HepG2 (cell line): Measurements from ENCODE around the gene OBSL1. TPM values are rescaled to one million over a fixed set of nuclear protein-coding genes. Genes with fewer than 3 reads are reported as not detected.
A peak's percentile ranks its signal among the peaks of the same experiment; 100 is the strongest.

ENCODE experiments used
- BORCS8-MEF2B ChIP-seq: sonication (generic); formaldehyde crosslinking; IDR thresholded peaks from 2 replicates; pipeline ENCODE4 v1.8.0; 2022; ENCODE audit warnings: mild to moderate bottlenecking, missing genetic modification reagents
- DPF2 ChIP-seq: sonication (generic); formaldehyde crosslinking; IDR thresholded peaks from 2 replicates; pipeline ENCODE4 v1.4.0; 2020; ENCODE audit warnings: mild to moderate bottlenecking, low read depth, missing genetic modification reagents, borderline replicate concordance
- GATA4 ChIP-seq: sonication (generic); IDR thresholded peaks from 2 replicates; pipeline ENCODE4 v1.6.1; 2016; ENCODE audit warnings: antibody characterized with exemption, low read depth, borderline replicate concordance
- GTF3A ChIP-seq: sonication (generic); formaldehyde crosslinking; conservative IDR thresholded peaks from 2 replicates; pipeline ENCODE4 v1.4.0; 2020; ENCODE audit warnings: mild to moderate bottlenecking, missing genetic modification reagents
- HES4 ChIP-seq: sonication (generic); formaldehyde crosslinking; IDR thresholded peaks from 2 replicates; pipeline ENCODE4 v1.9.0; 2021; ENCODE audit warnings: mild to moderate bottlenecking, missing genetic modification reagents, borderline replicate concordance
- HMG20B ChIP-seq: conservative IDR thresholded peaks from 2 replicates; pipeline ENCODE4 v1.6.1; 2016; ENCODE audit warnings: missing genetic modification reagents, missing compliant biosample characterization
- POLR2AphosphoS2 ChIP-seq: IDR thresholded peaks from 2 replicates; pipeline ENCODE4 v1.6.1; 2011; ENCODE audit warnings: low read depth, low read length, improper control_type of control experiment
- POLR2G ChIP-seq: fragments of 200-400 bp; formaldehyde crosslinking; IDR thresholded peaks from 2 replicates; pipeline ENCODE4 v1.6.1; 2018; ENCODE audit warnings: mild to moderate bottlenecking, low read depth, low read length, moderate library complexity
- SYNCRIP ChIP-seq: fragments of 200-400 bp; formaldehyde crosslinking; IDR thresholded peaks from 2 replicates; pipeline ENCODE4 v1.6.1; 2018; ENCODE audit warnings: mild to moderate bottlenecking, low read depth, low read length; ENCODE audit not compliant: insufficient read depth
- ZBTB37 ChIP-seq: sonication (generic); formaldehyde crosslinking; IDR thresholded peaks from 2 replicates; pipeline ENCODE4 v1.4.0; 2020; ENCODE audit warnings: mild to moderate bottlenecking, missing genetic modification reagents
- ZFP91 ChIP-seq: sonication (generic); formaldehyde crosslinking; IDR thresholded peaks from 2 replicates; pipeline ENCODE4 v1.9.0; 2022; ENCODE audit warnings: missing genetic modification reagents, mild to moderate bottlenecking, borderline replicate concordance
- ZMAT3 ChIP-seq: sonication (generic); formaldehyde crosslinking; conservative IDR thresholded peaks from 2 replicates; pipeline ENCODE4 v1.7.0; 2021; ENCODE audit warnings: missing genetic modification reagents
- ZNF44 ChIP-seq: sonication (generic); formaldehyde crosslinking; IDR thresholded peaks from 2 replicates; pipeline ENCODE4 v1.5.1; 2020; ENCODE audit warnings: mild to moderate bottlenecking, missing genetic modification reagents
- ZNF644 ChIP-seq: IDR thresholded peaks from 2 replicates; pipeline ENCODE4 v1.6.1; 2016; ENCODE audit warnings: low read depth
- ZNF737 ChIP-seq: sonication (generic); formaldehyde crosslinking; IDR thresholded peaks from 2 replicates; pipeline ENCODE4 v1.5.0; 2020; ENCODE audit warnings: missing genetic modification reagents, mild to moderate bottlenecking, borderline replicate concordance
- ZNF749 ChIP-seq: sonication (generic); formaldehyde crosslinking; IDR thresholded peaks from 2 replicates; pipeline ENCODE4 v1.8.0; 2022; ENCODE audit warnings: mild to moderate bottlenecking, missing genetic modification reagents, moderate library complexity, borderline replicate concordance
- ZSCAN30 ChIP-seq: sonication (generic); formaldehyde crosslinking; IDR thresholded peaks from 2 replicates; pipeline ENCODE4 v1.5.0; 2020; ENCODE audit warnings: mild to moderate bottlenecking, missing genetic modification reagents
- ZUFSP ChIP-seq: sonication (generic); formaldehyde crosslinking; IDR thresholded peaks from 2 replicates; pipeline ENCODE4 v1.9.0; 2021; ENCODE audit warnings: missing genetic modification reagents, mild to moderate bottlenecking, borderline replicate concordance
- polyA plus RNA-seq, 8 experiments: library from polyadenylated mRNA; depleted of rRNA in 3 of 8; stranded (reverse) in 7 of 8; unstranded in 1 of 8; fragments of >200 nt; fragmentation: Illumina TruSeq in 4 of 8; extraction: Trizol in 4 of 8; gene quantifications; 2 replicates each; pipeline versions ENCODE4 v1.2.1 to v1.2.3, GENCODE V29; 2011 to 2016; ENCODE audit warnings: low read depth in 4 of 8, missing spikeins in 1 of 8, mixed read lengths in 1 of 8; ENCODE audit not compliant: insufficient read depth in 1 of 8
- total RNA-seq, 5 experiments: library from RNA; depleted of rRNA; stranded (reverse); fragments of >200 nt; fragmentation: Illumina TruSeq; extraction: Trizol; gene quantifications; 2 replicates each; pipeline ENCODE4 v1.2.3, GENCODE V29; 2016; ENCODE audit warnings: low read depth in 1 of 5
- TF ChIP-seq, protein P1 (sequence below): sonication (generic); formaldehyde crosslinking; IDR thresholded peaks from 2 replicates; pipeline ENCODE4 v1.4.0; 2020; ENCODE audit warnings: mild to moderate bottlenecking, missing genetic modification reagents
- TF ChIP-seq, protein P2 (sequence below): IDR thresholded peaks from 2 replicates; pipeline ENCODE4 v1.6.1; 2016; ENCODE audit warnings: low read depth, control low read depth
- TF ChIP-seq, protein P3 (sequence below): sonication (generic); formaldehyde crosslinking; IDR thresholded peaks from 2 replicates; pipeline ENCODE4 v1.5.0; 2020; ENCODE audit warnings: mild to moderate bottlenecking, missing genetic modification reagents

Gene OBSL1
- total and polyA plus RNA-seq, 2 of the 13 experiments (the other 11 are each of a cell fraction or from before 2014, with no cell fraction given): 86.7 to 218 TPM

DNA sequence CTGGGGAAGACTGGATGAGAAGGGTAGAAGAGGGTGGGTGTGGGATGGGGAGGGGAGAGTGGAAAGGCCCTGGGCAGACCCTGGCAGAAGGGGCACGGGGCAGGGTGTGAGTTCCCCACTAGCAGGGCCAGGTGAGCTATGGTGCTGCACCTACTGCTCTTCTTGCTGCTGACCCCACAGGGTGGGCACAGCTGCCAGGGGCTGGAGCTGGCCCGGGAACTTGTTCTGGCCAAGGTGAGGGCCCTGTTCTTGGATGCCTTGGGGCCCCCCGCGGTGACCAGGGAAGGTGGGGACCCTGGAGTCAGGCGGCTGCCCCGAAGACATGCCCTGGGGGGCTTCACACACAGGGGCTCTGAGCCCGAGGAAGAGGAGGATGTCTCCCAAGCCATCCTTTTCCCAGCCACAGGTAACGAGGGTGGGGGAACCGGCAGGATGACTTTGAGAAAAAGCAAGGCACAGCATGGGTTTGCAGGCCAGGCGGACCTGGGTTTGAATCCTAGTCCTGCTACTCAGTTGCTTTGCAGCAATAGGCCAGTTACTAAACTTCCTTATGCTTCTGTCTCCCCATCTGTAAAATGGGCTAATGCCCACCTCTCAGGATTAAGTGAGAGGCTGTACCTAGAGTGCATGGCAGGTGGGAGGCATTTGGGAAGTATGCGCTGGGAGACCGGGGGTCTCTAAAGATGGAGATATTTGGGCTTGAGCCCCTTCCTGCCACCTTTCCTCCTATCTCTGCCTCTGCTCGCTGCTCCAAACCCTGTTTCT, 1.1 kb upstream of the OBSL1 start, which contains the start of gene INHA (continued):
- TF ChIP-seq, protein P1, sequence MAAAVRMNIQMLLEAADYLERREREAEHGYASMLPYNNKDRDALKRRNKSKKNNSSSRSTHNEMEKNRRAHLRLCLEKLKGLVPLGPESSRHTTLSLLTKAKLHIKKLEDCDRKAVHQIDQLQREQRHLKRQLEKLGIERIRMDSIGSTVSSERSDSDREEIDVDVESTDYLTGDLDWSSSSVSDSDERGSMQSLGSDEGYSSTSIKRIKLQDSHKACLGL (CRISPR knock-in tag): no peak
- TF ChIP-seq ZMAT3 (CRISPR knock-in tag): no peak
- TF ChIP-seq ZNF644 (CRISPR knock-in tag): no peak
- TF ChIP-seq, protein P2, sequence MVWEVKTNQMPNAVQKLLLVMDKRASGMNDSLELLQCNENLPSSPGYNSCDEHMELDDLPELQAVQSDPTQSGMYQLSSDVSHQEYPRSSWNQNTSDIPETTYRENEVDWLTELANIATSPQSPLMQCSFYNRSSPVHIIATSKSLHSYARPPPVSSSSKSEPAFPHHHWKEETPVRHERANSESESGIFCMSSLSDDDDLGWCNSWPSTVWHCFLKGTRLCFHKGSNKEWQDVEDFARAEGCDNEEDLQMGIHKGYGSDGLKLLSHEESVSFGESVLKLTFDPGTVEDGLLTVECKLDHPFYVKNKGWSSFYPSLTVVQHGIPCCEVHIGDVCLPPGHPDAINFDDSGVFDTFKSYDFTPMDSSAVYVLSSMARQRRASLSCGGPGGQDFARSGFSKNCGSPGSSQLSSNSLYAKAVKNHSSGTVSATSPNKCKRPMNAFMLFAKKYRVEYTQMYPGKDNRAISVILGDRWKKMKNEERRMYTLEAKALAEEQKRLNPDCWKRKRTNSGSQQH (CRISPR knock-in tag): 0 out of 2 replicates have a peak, but pooled peaks have one; percentile 28
- TF ChIP-seq DPF2 (CRISPR knock-in tag): 0 out of 2 replicates have a peak, but pooled peaks have one; percentile 8
- TF ChIP-seq, protein P3, sequence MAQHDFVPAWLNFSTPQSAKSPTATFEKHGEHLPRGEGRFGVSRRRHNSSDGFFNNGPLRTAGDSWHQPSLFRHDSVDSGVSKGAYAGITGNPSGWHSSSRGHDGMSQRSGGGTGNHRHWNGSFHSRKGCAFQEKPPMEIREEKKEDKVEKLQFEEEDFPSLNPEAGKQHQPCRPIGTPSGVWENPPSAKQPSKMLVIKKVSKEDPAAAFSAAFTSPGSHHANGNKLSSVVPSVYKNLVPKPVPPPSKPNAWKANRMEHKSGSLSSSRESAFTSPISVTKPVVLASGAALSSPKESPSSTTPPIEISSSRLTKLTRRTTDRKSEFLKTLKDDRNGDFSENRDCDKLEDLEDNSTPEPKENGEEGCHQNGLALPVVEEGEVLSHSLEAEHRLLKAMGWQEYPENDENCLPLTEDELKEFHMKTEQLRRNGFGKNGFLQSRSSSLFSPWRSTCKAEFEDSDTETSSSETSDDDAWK (CRISPR knock-in tag): no peak
- TF ChIP-seq GATA4: no peak
- no peak for TF ChIP-seq POLR2G
- TF ChIP-seq ZNF737 (CRISPR knock-in tag): no peak
- TF ChIP-seq SYNCRIP: no peak
- 0 out of 2 replicates have a peak, but pooled peaks have one; percentile 76 for TF ChIP-seq GTF3A (CRISPR knock-in tag)
- TF ChIP-seq POLR2AphosphoS2: no peak
- TF ChIP-seq ZUFSP (CRISPR knock-in tag): no peak
- no peak for TF ChIP-seq HES4 (CRISPR knock-in tag)
- TF ChIP-seq BORCS8-MEF2B (CRISPR knock-in tag): no peak
- no peak for TF ChIP-seq ZSCAN30
- TF ChIP-seq ZBTB37 (CRISPR knock-in tag): no peak
- TF ChIP-seq HMG20B: no peak
- no peak for TF ChIP-seq ZNF749 (CRISPR knock-in tag)
- TF ChIP-seq ZFP91 (CRISPR knock-in tag): no peak; the same call in 1 of the 2 replicates
- no peak for TF ChIP-seq ZNF44
